Prostate gland (tissue), 2 donors: ENCODE data around the gene CTXND1.

Experiments used
- POLR2A ChIP-seq: fragments of 450-650 bp; IDR thresholded peaks from one replicate; pipeline ENCODE4 v1.6.1; 2016; ENCODE audit warnings: antibody characterized with exemption, mild to moderate bottlenecking
- TF ChIP-seq, protein P1 (sequence below), 4 experiments: fragments of 200-600 bp in 2 of 4; fragments of 450-650 bp in 2 of 4; sonication (generic) in 2 of 4; IDR thresholded peaks; 1 replicate in 3 of 4; 2 replicates in 1 of 4; pipeline ENCODE4 v1.5.1; 2016 to 2019; ENCODE audit warnings: antibody characterized with exemption in 4 of 4, mild to moderate bottlenecking in 2 of 4, moderate library complexity in 2 of 4

DNA sequence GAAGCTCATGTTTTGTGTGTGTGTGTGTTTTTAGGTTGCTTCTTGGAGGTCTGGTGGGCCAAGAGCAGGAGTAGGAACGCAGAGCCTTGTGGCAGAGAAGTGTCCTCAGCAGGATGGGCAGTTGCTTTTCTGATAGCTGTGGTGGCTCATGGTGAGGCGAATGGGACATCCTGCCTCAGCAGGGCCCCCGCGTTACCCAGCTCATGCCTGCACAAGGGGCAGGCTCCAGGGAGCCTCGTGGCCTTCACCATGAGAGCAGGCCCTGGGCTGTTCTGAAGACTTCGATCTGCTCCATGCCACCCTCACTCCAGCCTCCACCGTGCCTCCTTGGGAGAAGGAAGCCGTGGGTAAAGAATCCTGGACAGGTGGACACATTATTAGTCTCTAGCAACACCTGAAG lies 33.4 kb upstream of the CTXND1 start:
- TF ChIP-seq POLR2A = no peak
- TF ChIP-seq, protein P1, sequence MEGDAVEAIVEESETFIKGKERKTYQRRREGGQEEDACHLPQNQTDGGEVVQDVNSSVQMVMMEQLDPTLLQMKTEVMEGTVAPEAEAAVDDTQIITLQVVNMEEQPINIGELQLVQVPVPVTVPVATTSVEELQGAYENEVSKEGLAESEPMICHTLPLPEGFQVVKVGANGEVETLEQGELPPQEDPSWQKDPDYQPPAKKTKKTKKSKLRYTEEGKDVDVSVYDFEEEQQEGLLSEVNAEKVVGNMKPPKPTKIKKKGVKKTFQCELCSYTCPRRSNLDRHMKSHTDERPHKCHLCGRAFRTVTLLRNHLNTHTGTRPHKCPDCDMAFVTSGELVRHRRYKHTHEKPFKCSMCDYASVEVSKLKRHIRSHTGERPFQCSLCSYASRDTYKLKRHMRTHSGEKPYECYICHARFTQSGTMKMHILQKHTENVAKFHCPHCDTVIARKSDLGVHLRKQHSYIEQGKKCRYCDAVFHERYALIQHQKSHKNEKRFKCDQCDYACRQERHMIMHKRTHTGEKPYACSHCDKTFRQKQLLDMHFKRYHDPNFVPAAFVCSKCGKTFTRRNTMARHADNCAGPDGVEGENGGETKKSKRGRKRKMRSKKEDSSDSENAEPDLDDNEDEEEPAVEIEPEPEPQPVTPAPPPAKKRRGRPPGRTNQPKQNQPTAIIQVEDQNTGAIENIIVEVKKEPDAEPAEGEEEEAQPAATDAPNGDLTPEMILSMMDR (IDR thresholded peaks at IDR 0.05) = no peak
